HG03039 (cell line): ENCODE measurements around the gene CDC27.
"Not testable (repeated sequence)": the region's sequence is repeated elsewhere in the genome, so short reads cannot be mapped to it uniquely, and the experiment has no call there.

ENCODE experiments used
- ATAC-seq: cut with Tn5 transposase; IDR thresholded peaks from one replicate; pipeline ENCODE4 v1.9.1; 2021; ENCODE audit warnings: mild to moderate bottlenecking, moderate library complexity; ENCODE audit not compliant: unreplicated experiment

CDC27 gene

DNA sequence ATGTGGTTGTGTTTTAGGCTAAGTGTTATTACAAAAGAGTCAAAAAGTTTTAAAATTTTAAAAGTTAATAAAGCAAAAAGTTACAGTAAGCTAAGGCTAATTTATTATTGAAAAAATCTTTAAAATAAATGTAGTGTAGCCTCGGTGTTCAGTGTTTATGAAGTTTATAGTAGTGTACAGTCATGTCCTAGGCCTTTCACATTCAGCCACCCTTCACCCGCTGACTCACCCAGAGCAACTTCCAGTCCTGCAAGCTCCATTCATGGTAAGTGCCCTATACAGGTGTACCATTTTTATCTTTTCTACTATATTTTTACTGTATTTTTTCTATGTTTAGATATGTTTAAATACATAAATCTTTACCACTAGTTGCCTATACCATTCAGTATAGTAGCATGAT is 111.5 kb downstream of the CDC27 start:
- no peak for ATAC-seq

DNA sequence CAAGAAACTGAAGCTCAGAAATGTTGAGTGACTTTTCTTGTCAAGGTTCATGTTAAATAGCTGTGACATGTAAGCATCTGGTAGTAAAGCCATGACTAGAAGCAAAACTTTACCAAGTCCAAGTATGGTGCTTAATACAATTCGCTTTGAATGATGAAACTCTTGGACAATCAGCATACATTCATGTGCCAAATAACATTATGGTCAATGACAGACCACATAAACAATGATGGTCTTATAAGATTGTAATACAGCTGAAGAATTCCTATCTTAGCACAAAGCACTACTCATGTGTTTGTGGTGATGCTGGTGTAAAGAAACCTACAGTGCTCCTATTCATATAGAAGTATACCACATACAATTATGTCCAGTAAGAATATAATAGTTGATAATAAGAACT is 112.9 kb downstream of the CDC27 start:
- no peak for ATAC-seq

DNA sequence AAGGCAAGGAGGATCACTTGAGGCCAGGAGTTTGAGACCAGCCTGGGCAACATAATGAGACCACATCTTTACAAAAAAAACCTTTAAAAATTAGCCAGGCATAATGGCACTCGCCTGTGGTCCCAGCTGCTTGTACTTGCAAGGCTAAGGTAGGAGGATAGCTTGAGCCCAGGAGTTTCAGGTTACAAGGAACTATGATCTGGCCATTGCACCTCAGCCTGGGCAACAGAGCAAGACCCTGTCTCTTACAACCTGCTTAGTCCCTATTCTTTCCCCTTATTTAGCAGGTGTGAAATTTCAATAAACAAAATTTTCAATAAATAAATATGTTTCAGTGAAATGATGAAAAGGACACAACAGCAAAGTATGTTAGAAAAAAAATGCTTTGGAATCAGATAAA is 114.7 kb downstream of the CDC27 start:
- not testable (repeated sequence) for ATAC-seq

DNA sequence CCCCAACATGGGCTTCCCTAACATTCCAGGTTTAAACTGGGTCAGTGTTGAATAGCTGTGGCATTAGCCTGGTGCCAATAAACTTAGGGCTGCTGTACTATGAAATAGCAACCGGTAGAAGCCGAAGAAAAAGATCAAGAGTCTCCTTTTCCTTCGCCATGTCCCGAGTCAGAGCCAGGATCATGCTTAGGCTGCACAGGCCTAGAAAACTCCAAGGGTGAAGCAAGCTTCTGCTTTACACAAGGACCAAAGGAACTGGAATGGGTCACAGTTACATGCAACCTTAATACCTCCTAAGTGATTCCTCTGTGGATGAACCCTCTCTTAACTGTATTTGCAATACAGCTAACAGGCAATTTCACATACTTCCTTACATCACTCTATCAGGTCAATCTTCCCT is 115.5 kb downstream of the CDC27 start:
- not testable (repeated sequence) for ATAC-seq

DNA sequence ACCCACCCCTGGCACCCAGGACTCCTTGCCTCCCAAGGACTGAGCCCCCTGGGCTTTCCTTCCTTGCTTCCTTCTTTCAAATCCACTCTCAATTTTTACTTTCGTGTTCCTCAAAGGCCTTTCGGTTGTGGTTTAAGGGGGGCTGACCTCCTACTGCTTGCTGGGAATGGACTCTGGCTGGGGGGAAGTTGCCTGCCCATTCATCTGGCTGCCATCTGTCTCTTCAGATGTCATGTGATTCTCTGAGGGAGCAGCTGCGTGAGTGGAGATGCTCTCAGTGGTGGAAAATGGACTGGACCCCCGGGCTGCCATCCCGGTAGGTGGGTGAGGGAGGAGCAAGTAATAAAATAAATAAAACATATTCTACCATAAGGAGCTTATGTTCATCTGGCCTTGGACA is 116.2 kb downstream of the CDC27 start:
- no peak for ATAC-seq

DNA sequence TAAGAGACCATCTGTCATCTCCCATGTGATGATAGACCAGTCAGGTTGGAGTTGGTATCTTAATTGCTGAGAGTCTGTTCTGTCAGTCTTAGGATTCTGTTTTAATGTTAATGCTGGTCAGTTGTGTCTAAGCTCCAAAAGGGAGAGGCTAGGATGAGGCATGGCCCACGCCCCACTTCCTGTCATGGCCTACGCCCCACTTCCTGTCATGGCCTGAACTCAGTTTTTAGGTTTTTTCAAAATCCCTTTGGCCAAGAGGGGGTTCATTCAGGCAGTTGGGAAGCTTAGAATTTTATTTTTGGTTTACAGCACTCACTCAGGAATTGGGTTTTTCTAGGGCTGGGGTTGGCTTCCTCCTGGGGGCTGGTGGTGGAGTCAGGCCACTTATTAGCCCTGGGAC is 117.9 kb downstream of the CDC27 start:
- ATAC-seq, result not testable (repeated sequence)

DNA sequence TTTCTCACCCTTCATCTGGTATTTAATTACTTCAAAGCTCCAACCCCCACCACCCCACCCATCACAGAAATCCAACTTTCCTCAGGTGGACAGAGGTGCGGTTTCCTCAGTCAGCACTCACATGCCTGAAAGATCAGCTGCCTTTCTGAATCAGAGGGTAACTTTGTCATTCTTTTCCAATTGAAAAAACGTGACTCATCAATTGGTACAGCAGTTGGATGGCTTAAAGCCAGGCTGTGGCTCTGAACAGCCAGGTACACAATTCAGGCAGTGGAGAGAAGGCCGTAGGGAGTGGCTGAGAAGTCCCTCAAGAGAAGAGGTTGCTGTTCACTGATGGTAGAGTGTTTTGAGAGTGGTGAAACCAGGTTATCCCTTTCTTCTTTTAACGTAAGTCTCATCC is 118.8 kb downstream of the CDC27 start:
- ATAC-seq, result not testable (repeated sequence)
